ENCODE data around the gene HBA2.
"Not testable (repeated sequence)": the region's sequence is repeated elsewhere in the genome, so short reads cannot be mapped to it uniquely, and the experiment has no call there.

HBA2 gene

DNA sequence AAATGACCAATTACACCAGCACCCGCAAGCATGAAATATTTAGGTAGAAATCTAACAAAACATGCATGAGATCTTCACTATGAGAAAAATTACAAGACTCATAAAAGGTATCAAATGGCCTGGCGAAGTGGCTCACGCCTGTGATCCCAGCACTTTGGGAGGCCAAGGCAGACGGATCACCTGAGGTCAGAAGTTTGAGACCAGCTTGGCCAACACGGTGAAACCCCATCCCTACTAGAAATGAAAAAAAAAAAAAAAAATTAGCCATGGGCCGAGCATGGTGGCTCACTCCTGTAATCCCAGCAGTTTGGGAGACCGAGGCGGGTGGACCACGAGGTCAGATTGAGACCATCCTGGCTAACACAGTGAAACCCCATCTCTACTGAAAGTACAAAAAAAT lies 31.4 kb downstream of the HBA2 start:
- not testable (repeated sequence) for DNase-seq

GRCh38 chr16:209359-209758 lies 36.7 kb downstream of the HBA2 start:
- not testable (repeated sequence) for DNase-seq

GRCh38 chr16:211631-212180 lies 39.0 kb downstream of the HBA2 start:
- DNase-seq, result not testable (repeated sequence)

GRCh38 chr16:212999-213398 lies 40.3 kb downstream of the HBA2 start:
- DNase-seq, result no peak

DNA sequence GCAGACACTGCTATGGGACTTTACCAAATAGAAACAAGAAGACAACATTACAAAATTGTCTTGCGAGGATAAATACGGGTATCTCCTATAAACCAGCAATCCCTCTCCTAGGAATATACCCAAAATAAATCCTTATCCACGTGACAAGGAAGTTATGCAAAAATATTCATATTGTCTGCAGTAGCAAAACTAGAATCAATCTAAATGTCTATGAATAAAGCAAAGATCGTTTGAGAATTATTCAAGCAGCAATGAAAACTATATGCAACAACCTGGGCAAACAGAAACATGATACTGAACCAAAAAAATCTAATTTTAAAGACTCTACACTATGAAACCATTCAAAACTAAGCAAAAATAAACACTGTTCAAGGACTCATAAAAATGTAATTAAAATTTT lies 47.3 kb downstream of the HBA2 start:
- no peak for DNase-seq
